Spleen (tissue), 11 donors: ENCODE results near the gene PIK3CG. TPM values are rescaled to one million over a fixed set of nuclear protein-coding genes. Genes with fewer than 3 reads are reported as not detected.
"Not testable (repeated sequence)": the region's sequence is repeated elsewhere in the genome, so short reads cannot be mapped to it uniquely, and the experiment has no call there.

ENCODE experiments used
- DNase-seq: peaks from one replicate; pipeline ENCODE4 v3.0.0-alpha.2; 2020
- H3K27ac ChIP-seq, 8 donors: fragments of 200-600 bp; sonication (generic) in 7 of 8; 1 replicate in 4 of 8; 2 replicates in 4 of 8; pipeline versions ENCODE4 v1.5.0 to v1.8.0; 2016 to 2021; ENCODE audit warnings: inconsistent platforms in 4 of 8, mild to moderate bottlenecking in 4 of 8, moderate library complexity in 1 of 8
- H3K27me3 ChIP-seq, 7 donors: fragments of 200-600 bp; sonication (generic) in 6 of 7; replicated peaks in 1 of 7; 1 replicate in 4 of 7; 2 replicates in 3 of 7; pipeline versions ENCODE4 v1.5.0 to v1.8.0; 2016 to 2021; ENCODE audit warnings: inconsistent platforms in 3 of 7, mild to moderate bottlenecking in 1 of 7
- H3K36me3 ChIP-seq, 6 donors: fragments of 200-600 bp; sonication (generic) in 5 of 6; 1 replicate in 4 of 6; 2 replicates in 2 of 6; pipeline versions ENCODE4 v1.5.0 to v1.8.0; 2016 to 2021; ENCODE audit warnings: inconsistent platforms in 2 of 6
- H3K4me1 ChIP-seq, 6 donors: fragments of 200-600 bp; sonication (generic) in 5 of 6; 1 replicate in 3 of 6; 2 replicates in 3 of 6; pipeline versions ENCODE4 v1.5.0 to v1.8.0; 2016 to 2021; ENCODE audit warnings: inconsistent platforms in 3 of 6
- H3K4me3 ChIP-seq, 8 donors: fragments of 200-600 bp; sonication (generic) in 7 of 8; 1 replicate in 4 of 8; 2 replicates in 4 of 8; pipeline versions ENCODE4 v1.5.0 to v1.8.0; 2016 to 2021; ENCODE audit warnings: inconsistent platforms in 4 of 8, mild to moderate bottlenecking in 4 of 8, moderate library complexity in 2 of 8
- H3K9me3 ChIP-seq, 8 donors: fragments of 200-600 bp; sonication (generic) in 7 of 8; 1 replicate in 4 of 8; 2 replicates in 4 of 8; pipeline versions ENCODE4 v1.5.0 to v1.8.0; 2016 to 2021; ENCODE audit warnings: inconsistent platforms in 4 of 8
- POLR2A ChIP-seq, 3 donors: fragments of 450-650 bp; IDR thresholded peaks; one replicate each; pipeline ENCODE4 v1.5.1; 2017; ENCODE audit warnings: antibody characterized with exemption in 3 of 3, mild to moderate bottlenecking in 1 of 3
- POLR2AphosphoS5 ChIP-seq, 3 donors: sonication (generic); formaldehyde crosslinking; IDR thresholded peaks; one replicate each; pipeline ENCODE4 v1.5.1; 2017; ENCODE audit warnings: antibody characterized with exemption in 3 of 3
- WGBS, 5 donors: extraction: QIAGEN DNeasy Blood & Tissue Kit in 3 of 5; methylation state at CpG; one replicate each; pipeline versions ENCODE4 v1.1.5 to v1.1.7; 2013 to 2018; 5-methylcytosine and 5-hydroxymethylcytosine counted together
- intact Hi-C: fragments of 100-400 bp; cut with DNase I; formaldehyde crosslinking; loops from one replicate; pipeline ENCODE4 v1.15.0; 2023; ENCODE audit warnings: low total_unique reads
- polyA plus RNA-seq, 3 donors: library from polyadenylated mRNA; stranded (reverse); fragments of 200-250 nt; gene quantifications; one replicate each; pipeline ENCODE4 v1.2.1, GENCODE V29; 2013
- total RNA-seq, 7 donors: library from RNA; depleted of rRNA in 3 of 7; stranded (reverse); fragments of >200 nt in 3 of 7; fragmentation: NEBNext Ultra II Directional in 4 of 7; extraction: Animal tissue kit (Norgen Biotek cat#: 25700) in 4 of 7; gene quantifications; one replicate each; pipeline versions ENCODE4 v1.1.0 to v1.2.1, GENCODE V29; 2016 to 2021
- TF ChIP-seq, protein P1 (sequence below), 11 experiments: fragments of 200-600 bp in 7 of 11; fragments of 450-650 bp in 4 of 11; sonication (generic) in 4 of 11; IDR thresholded peaks in 8 of 11; conservative IDR thresholded peaks in 3 of 11; 1 replicate in 7 of 11; 2 replicates in 4 of 11; pipeline versions ENCODE4 v1.4.0 to v1.8.0; 2016 to 2021; ENCODE audit warnings: antibody characterized with exemption in 11 of 11, inconsistent platforms in 4 of 11, mild to moderate bottlenecking in 1 of 11
- donor health status: healthy with polysubstance abuse.
- donor health status: DM: no; HTN: no; CAD: no; lungs with moderate emphysema.
- donor health status: DM: no; HTN: no; CAD: no.
- donor health status: Bipolar disorder and iron deficiency.
- donor health status: healthy.
- donor health status: DM: no; HTN: no; CAD: no.
- donor health status: DM: yes; HTN: yes; CAD: no.

The PIK3CG gene
- total and polyA plus RNA-seq, 10 donors = 1.3 to 54.8 (median 38.0) TPM

DNA sequence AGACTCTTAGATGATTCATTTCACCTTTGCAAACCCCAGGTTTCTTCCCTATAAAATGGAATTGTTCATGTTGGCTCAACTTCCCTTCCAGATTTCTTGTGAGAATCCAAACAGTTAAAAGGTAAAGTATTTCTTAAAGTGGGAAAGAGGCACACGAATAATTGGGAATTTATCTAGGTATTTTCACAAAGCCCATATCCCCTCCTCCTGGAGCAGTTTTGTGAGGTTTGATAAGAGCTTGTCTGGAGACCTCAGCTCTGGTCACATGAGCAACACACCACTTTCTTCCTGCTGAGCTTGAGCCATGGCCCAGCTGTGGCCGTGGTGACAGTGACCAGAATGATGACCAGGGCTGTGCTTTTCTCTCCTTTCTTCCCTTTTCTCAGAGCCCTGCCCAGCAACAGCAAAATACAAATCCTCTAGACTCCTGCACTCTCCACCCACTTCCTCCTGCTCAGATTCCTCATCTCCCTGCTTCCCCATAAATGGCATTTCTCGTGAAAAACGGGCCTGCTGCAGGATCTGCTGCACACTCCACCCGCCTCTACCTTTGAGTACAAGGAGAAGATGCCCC is 87.7 kb downstream of the PIK3CG start:
- Histone ChIP-seq H3K4me3 (no peak overlapping the region), H3K9me3 (peaks cover 0 to 8% (median 0%) of the 10 kb centered on the region in 8 donors), H3K27ac (peak overlapping the region in 4 of 8 donors; percentile 4 to 36 (median 14)), H3K36me3 (no peaks in the 10 kb centered on the region), H3K4me1 (peaks cover 0 to 9% (median 2%) of the 10 kb centered on the region in 6 donors), H3K27me3 (no peaks in the 10 kb centered on the region)
- 20 to 34% (median 23%) methylated on average over 5 of the region's 5 CpGs for WGBS, 5 donors
- DNase-seq = no peak
- intact Hi-C loops = no loop called here
- no peak for TF ChIP-seq POLR2A (IDR thresholded peaks at IDR 0.05)
- peak in 1 of 3 donors; percentile 12 for TF ChIP-seq POLR2AphosphoS5 (IDR thresholded peaks at IDR 0.05)

GRCh38 chr7:106954840-106955239 is 89.8 kb downstream of the PIK3CG start:
- peaks cover 0 to 10% (median 2%) of the 10 kb centered on the region in 6 donors for H3K4me1 ChIP-seq
- peaks cover 0 to 8% (median 0%) of the 10 kb centered on the region in 8 donors for H3K9me3 ChIP-seq
- no peaks in the 10 kb centered on the region for H3K27me3 ChIP-seq
- no peak overlapping the region for H3K27ac ChIP-seq
- H3K4me3 ChIP-seq = no peak overlapping the region
- WGBS, 5 donors = 86 to 100% (median 91%) methylated on average over 2 of the region's 2 CpGs
- H3K36me3 ChIP-seq = no peaks in the 10 kb centered on the region
- intact Hi-C loops = no loop called here
- DNase-seq = no peak
- TF ChIP-seq, protein P1, sequence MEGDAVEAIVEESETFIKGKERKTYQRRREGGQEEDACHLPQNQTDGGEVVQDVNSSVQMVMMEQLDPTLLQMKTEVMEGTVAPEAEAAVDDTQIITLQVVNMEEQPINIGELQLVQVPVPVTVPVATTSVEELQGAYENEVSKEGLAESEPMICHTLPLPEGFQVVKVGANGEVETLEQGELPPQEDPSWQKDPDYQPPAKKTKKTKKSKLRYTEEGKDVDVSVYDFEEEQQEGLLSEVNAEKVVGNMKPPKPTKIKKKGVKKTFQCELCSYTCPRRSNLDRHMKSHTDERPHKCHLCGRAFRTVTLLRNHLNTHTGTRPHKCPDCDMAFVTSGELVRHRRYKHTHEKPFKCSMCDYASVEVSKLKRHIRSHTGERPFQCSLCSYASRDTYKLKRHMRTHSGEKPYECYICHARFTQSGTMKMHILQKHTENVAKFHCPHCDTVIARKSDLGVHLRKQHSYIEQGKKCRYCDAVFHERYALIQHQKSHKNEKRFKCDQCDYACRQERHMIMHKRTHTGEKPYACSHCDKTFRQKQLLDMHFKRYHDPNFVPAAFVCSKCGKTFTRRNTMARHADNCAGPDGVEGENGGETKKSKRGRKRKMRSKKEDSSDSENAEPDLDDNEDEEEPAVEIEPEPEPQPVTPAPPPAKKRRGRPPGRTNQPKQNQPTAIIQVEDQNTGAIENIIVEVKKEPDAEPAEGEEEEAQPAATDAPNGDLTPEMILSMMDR (IDR thresholded peaks at IDR 0.05 in 8 of 11, conservative IDR thresholded peaks at IDR 0.05 in 3 of 11) = no peak
- TF ChIP-seq POLR2A (IDR thresholded peaks at IDR 0.05) (no peak), POLR2AphosphoS5 (IDR thresholded peaks at IDR 0.05) (no peak)

- intact Hi-C loops, H3K27me3 ChIP-seq, H3K4me1 ChIP-seq, H3K9me3 ChIP-seq, H3K27ac ChIP-seq, H3K4me3 ChIP-seq, DNase-seq, H3K36me3 ChIP-seq: not testable (repeated sequence)
- 76 to 89% (median 81%) methylated on average over 1 of the region's 1 CpG for WGBS, 5 donors
Observed at GRCh38 chr7:106955857-106956256, 90.8 kb downstream of the PIK3CG start.

Other genes with a start within 250 kb of the PIK3CG start
- 10 to 100 TPM; 29.8 to 70.9 (median 40.4) TPM for gene CCDC71L, start 204.1 kb upstream of the PIK3CG start, total RNA-seq
- 10 to 100 TPM; 22.7 to 24.4 (median 24.3) TPM for gene CCDC71L, start 204.1 kb upstream of the PIK3CG start, polyA plus RNA-seq
- 10 to 100 TPM; 29.1 to 74.4 (median 54.5) TPM for gene PRKAR2B, start 179.4 kb downstream of the PIK3CG start, total RNA-seq
- 10 to 100 TPM in 1 of 3 donors, 1 to 10 TPM in 2; 8.3 to 28.8 (median 9.4) TPM for gene PRKAR2B, start 179.4 kb downstream of the PIK3CG start, polyA plus RNA-seq